ENCODE measurements around the gene STOX1. TPM values are rescaled to one million over a fixed set of nuclear protein-coding genes. Genes with fewer than 3 reads are reported as not detected.
"Not testable (repeated sequence)": the region's sequence is repeated elsewhere in the genome, so short reads cannot be mapped to it uniquely, and the experiment has no call there.

STOX1 gene
- total and polyA plus RNA-seq, 2 donors (not counting 1 experiment from before 2014, with no cell fraction given), result under 0.01 to 0.05 TPM

DNA sequence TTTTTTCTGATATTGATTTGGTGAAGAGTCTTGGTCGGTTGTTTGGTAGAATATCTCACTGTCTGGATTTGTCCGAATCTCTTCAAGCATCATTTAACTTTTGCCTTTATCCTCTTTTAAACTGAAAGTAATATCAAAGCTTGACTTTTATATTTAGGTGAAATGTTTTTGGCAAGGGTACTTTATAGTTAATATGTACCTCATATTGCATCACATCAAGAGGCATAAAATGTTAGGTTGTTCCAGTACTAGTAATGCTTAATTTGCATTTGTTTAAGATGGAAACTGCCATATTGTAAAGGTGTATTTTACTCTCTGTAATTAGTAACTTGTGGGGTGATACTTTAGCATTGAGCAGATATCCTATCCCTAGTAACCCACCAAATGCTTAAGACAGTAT, 111.6 kb downstream of the STOX1 start:
- no peak for TF ChIP-seq EZH2 (IDR thresholded peaks at IDR 0.05; ENCODE audit: low read length, missing control alignments)
- TF ChIP-seq, protein P1, sequence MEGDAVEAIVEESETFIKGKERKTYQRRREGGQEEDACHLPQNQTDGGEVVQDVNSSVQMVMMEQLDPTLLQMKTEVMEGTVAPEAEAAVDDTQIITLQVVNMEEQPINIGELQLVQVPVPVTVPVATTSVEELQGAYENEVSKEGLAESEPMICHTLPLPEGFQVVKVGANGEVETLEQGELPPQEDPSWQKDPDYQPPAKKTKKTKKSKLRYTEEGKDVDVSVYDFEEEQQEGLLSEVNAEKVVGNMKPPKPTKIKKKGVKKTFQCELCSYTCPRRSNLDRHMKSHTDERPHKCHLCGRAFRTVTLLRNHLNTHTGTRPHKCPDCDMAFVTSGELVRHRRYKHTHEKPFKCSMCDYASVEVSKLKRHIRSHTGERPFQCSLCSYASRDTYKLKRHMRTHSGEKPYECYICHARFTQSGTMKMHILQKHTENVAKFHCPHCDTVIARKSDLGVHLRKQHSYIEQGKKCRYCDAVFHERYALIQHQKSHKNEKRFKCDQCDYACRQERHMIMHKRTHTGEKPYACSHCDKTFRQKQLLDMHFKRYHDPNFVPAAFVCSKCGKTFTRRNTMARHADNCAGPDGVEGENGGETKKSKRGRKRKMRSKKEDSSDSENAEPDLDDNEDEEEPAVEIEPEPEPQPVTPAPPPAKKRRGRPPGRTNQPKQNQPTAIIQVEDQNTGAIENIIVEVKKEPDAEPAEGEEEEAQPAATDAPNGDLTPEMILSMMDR (conservative IDR thresholded peaks at IDR 0.05 in 1 of 2, IDR thresholded peaks at IDR 0.05 in 1 of 2; ENCODE audit: low read depth in 1 of 2, low read length in 2 of 2), result no peak

DNA sequence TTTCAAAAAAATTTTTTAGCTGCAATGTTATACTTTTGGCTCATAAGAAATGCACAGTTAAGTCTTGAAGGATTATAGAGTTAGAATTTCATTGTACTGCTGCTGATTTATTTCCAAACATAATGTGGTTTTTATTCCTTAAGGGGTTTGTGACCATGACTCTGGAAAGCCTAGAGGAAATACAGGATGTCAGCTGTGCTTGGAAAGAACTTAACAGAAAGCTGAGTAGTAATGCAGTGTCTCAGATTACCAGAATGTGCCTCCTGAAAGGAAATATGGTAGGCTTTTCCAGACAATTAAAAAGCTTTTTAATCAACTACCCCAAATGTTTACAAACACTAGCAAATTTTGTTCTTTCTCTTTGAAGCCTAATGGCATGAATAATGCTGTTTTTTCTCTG, 113.6 kb downstream of the STOX1 start:
- DNase-seq (ENCODE audit: low read depth in 2 of 2); H3K9ac ChIP-seq (ENCODE audit: insufficient read depth, low read length); H2AFZ ChIP-seq (ENCODE audit: low read length); H3K9me3 ChIP-seq (ENCODE audit: control insufficient read depth, insufficient read depth, low read depth, low read length); H3K4me2 ChIP-seq (ENCODE audit: extremely low read depth, insufficient read depth, low read length); H3K27ac ChIP-seq (ENCODE audit: insufficient read depth, low read length); H3K4me1 ChIP-seq (ENCODE audit: control insufficient read depth, extremely low read depth, insufficient read depth, low read length); H3K36me3 ChIP-seq (ENCODE audit: control insufficient read depth, insufficient read depth, low read length); H3K4me3 ChIP-seq (replicated peaks in 1 of 4; ENCODE audit: control extremely low read depth in 1 of 4, insufficient read depth in 1 of 4, low read depth in 3 of 4, low read length in 4 of 4); H3K27me3 ChIP-seq (ENCODE audit: control insufficient read depth, insufficient read depth, low read length); H3K79me2 ChIP-seq (ENCODE audit: control insufficient read depth, insufficient read depth, low read length); H4K20me1 ChIP-seq (ENCODE audit: control insufficient read depth, extremely low read depth, insufficient read depth, low read length): not testable (repeated sequence)

More for the DNA sequence above, 111.6 kb downstream of the STOX1 start:
- H3K79me2 ChIP-seq (ENCODE audit: control insufficient read depth, insufficient read depth, low read length), result no peaks in the 10 kb centered on the region
- H3K27ac ChIP-seq (ENCODE audit: insufficient read depth, low read length), result no peak overlapping the region
- H3K4me2 ChIP-seq (ENCODE audit: extremely low read depth, insufficient read depth, low read length), result no peak overlapping the region
- H3K27me3 ChIP-seq (ENCODE audit: control insufficient read depth, insufficient read depth, low read length), result no peaks in the 10 kb centered on the region
- H3K4me1 ChIP-seq (ENCODE audit: control insufficient read depth, extremely low read depth, insufficient read depth, low read length), result no peaks in the 10 kb centered on the region
- no peak overlapping the region for H3K4me3 ChIP-seq (replicated peaks in 1 of 4; ENCODE audit: control extremely low read depth in 1 of 4, insufficient read depth in 1 of 4, low read depth in 3 of 4, low read length in 4 of 4)
- H3K9me3 ChIP-seq (ENCODE audit: control insufficient read depth, insufficient read depth, low read depth, low read length), result no peaks in the 10 kb centered on the region
- H2AFZ ChIP-seq (ENCODE audit: low read length), result no peak overlapping the region
- H3K36me3 ChIP-seq (ENCODE audit: control insufficient read depth, insufficient read depth, low read length), result peaks cover 3% of the 10 kb centered on the region
- H4K20me1 ChIP-seq (ENCODE audit: control insufficient read depth, extremely low read depth, insufficient read depth, low read length), result no peaks in the 10 kb centered on the region
- no peak overlapping the region for H3K9ac ChIP-seq (ENCODE audit: insufficient read depth, low read length)
- DNase-seq (ENCODE audit: low read depth in 2 of 2), result no peak

Other genes with a start within 250 kb of the STOX1 start
- 21.1 and 24.9 TPM in 2 replicates for gene CCAR1, start 106.3 kb upstream of the STOX1 start, total RNA-seq
- gene CCAR1, start 106.3 kb upstream of the STOX1 start, polyA plus RNA-seq, result 54.9 and 62.6 TPM in 2 replicates
- gene DDX50, start 73.8 kb downstream of the STOX1 start, total RNA-seq, result 65.5 and 69.7 TPM in 2 replicates
- gene DDX50, start 73.8 kb downstream of the STOX1 start, polyA plus RNA-seq, result 47.9 and 48.6 TPM in 2 replicates
- 52.4 and 54.2 TPM in 2 replicates for gene DDX21, start 128.6 kb downstream of the STOX1 start, total RNA-seq
- gene DDX21, start 128.6 kb downstream of the STOX1 start, polyA plus RNA-seq, result 67.9 and 78.2 TPM in 2 replicates
- gene KIFBP, start 161.3 kb downstream of the STOX1 start, total RNA-seq, result 25.9 and 29.7 TPM in 2 replicates
- gene KIFBP, start 161.3 kb downstream of the STOX1 start, polyA plus RNA-seq, result 60.2 and 62.0 TPM in 2 replicates